ENCODE results near the gene NHSL1.

NHSL1 gene

DNA sequence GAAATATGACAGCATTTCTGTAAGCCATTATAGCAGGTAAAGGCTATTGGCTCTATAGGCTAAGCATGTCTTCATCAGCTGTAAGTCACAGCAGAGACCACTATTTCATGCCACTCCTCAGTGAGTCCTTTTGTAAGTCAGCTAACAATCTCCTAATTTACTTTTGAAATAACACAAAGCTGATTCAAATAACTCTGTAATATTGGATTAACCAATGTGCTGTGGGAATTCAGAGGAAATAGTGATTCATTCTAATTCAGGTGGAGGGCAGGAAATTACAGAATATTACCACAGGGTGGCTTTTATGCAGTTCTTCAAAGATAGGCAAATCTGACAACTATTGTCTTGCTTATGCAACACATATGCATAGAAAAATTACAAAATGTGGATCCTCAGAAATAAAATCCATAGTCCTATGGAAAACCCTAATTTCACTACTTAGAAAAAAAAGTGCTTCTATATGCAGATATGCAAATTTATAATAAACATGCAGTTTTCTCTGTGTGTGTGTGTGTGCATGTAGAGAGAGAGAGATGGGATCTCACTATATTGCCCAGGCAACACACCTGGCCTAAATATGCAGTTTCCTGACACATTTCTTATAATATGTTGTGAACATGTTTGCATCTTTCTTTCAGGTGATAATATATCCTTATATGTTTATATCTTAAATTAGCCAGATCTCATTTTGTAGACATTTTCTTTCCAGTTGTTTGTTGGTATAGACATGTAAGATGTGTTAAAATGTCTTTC lies 126.4 kb downstream of the NHSL1 start:
- DNase-seq (ENCODE audit: low spot score) = no peak

Data from cerebellar cortex (tissue), 1 donor.